Measurements from ENCODE around the gene KIF21B.

GRCh38 chr1:200965111-200965805 lies 58.3 kb downstream of the KIF21B start:
- TF ChIP-seq CTCF (conservative IDR thresholded peaks at IDR 0.05; ENCODE audit: low read depth, low read length) (no peak), EZH2phosphoT487 (IDR thresholded peaks at IDR 0.05; ENCODE audit: borderline replicate concordance, low read length) (no peak), EZH2 (IDR thresholded peaks at IDR 0.05; ENCODE audit: low read length, unreplicated experiment) (no peak)

Data from PC-3 (cell line).